HepG2 (cell line): ENCODE data around the gene ZC3H4. TPM values are rescaled to one million over a fixed set of nuclear protein-coding genes. Genes with fewer than 3 reads are reported as not detected.
A peak's percentile ranks its signal among the peaks of the same experiment; 100 is the strongest.

Experiments used
- AGO2 ChIP-seq: fragments of 200-400 bp; formaldehyde crosslinking; optimal IDR thresholded peaks from 2 replicates; pipeline ENCODE3; 2017; ENCODE audit warnings: mild to moderate bottlenecking, low read depth, low read length, moderate library complexity
- AHR ChIP-seq: IDR thresholded peaks from 2 replicates; pipeline ENCODE4 v1.6.1; 2018; ENCODE audit warnings: missing genetic modification reagents, missing compliant biosample characterization
- FOXA1 ChIP-seq, 2 experiments: fragments of 450-650 bp in 1 of 2; sonication (generic) in 1 of 2; formaldehyde crosslinking in 1 of 2; IDR thresholded peaks; 2 replicates each; pipeline versions ENCODE4 v1.4.0 to v1.6.1; 2016 to 2020; ENCODE audit warnings: missing genetic modification reagents in 1 of 2
- GZF1 ChIP-seq: sonication (generic); formaldehyde crosslinking; IDR thresholded peaks from 2 replicates; pipeline ENCODE4 v1.5.1; 2020; ENCODE audit warnings: mild to moderate bottlenecking, missing genetic modification reagents
- HDAC6 ChIP-seq: fragments of 200-600 bp; sonication (generic); IDR thresholded peaks from 2 replicates; pipeline ENCODE4 v1.7.0; 2017; ENCODE audit warnings: mild to moderate bottlenecking, antibody characterized with exemption, low read length, low read depth
- JUND ChIP-seq: sonication (generic); formaldehyde crosslinking; IDR thresholded peaks from 2 replicates; pipeline ENCODE4 v1.8.0; 2022; ENCODE audit warnings: mild to moderate bottlenecking, missing genetic modification reagents
- KDM5B ChIP-seq: sonication (generic); formaldehyde crosslinking; IDR thresholded peaks from 2 replicates; pipeline ENCODE4 v1.4.0; 2020; ENCODE audit warnings: missing genetic modification reagents, mild to moderate bottlenecking, borderline replicate concordance
- KDM6A ChIP-seq: IDR thresholded peaks from 2 replicates; pipeline ENCODE4 v1.6.1; 2016; ENCODE audit warnings: low read depth
- NR2F6 ChIP-seq, 2 experiments: IDR thresholded peaks; 2 replicates each; pipeline ENCODE4 v1.6.1; 2016; ENCODE audit warnings: antibody characterized with exemption in 1 of 2, mild to moderate bottlenecking in 1 of 2
- POLR2A ChIP-seq, 2 experiments: IDR thresholded peaks; 2 replicates each; pipeline ENCODE4 v1.6.1; 2011; ENCODE audit warnings: low read depth in 2 of 2, low read length in 2 of 2, mild to moderate bottlenecking in 1 of 2, moderate library complexity in 1 of 2; ENCODE audit not compliant: insufficient read depth in 1 of 2
- POLR2G ChIP-seq: fragments of 200-400 bp; formaldehyde crosslinking; IDR thresholded peaks from 2 replicates; pipeline ENCODE4 v1.6.1; 2018; ENCODE audit warnings: mild to moderate bottlenecking, low read depth, low read length, moderate library complexity
- RXRB ChIP-seq: IDR thresholded peaks from 2 replicates; pipeline ENCODE4 v1.6.1; 2016; ENCODE audit warnings: borderline replicate concordance, missing genetic modification reagents, missing compliant biosample characterization
- ZBTB20 ChIP-seq: sonication (generic); formaldehyde crosslinking; IDR thresholded peaks from 2 replicates; pipeline ENCODE4 v1.8.1; 2023; ENCODE audit warnings: missing genetic modification reagents, low read depth, mild to moderate bottlenecking, borderline replicate concordance
- ZNF678 ChIP-seq: sonication (generic); formaldehyde crosslinking; IDR thresholded peaks from 2 replicates; pipeline ENCODE4 v1.4.0; 2020; ENCODE audit warnings: mild to moderate bottlenecking, missing genetic modification reagents
- ZNF777 ChIP-seq: sonication (generic); formaldehyde crosslinking; IDR thresholded peaks from 2 replicates; pipeline ENCODE4 v1.4.0; 2020; ENCODE audit warnings: missing genetic modification reagents
- polyA plus RNA-seq, 8 experiments: library from polyadenylated mRNA; depleted of rRNA in 3 of 8; stranded (reverse) in 7 of 8; unstranded in 1 of 8; fragments of >200 nt; fragmentation: Illumina TruSeq in 4 of 8; extraction: Trizol in 4 of 8; gene quantifications; 2 replicates each; pipeline versions ENCODE4 v1.2.1 to v1.2.3, GENCODE V29; 2011 to 2016; ENCODE audit warnings: low read depth in 4 of 8, missing spikeins in 1 of 8, mixed read lengths in 1 of 8; ENCODE audit not compliant: insufficient read depth in 1 of 8
- total RNA-seq, 5 experiments: library from RNA; depleted of rRNA; stranded (reverse); fragments of >200 nt; fragmentation: Illumina TruSeq; extraction: Trizol; gene quantifications; 2 replicates each; pipeline ENCODE4 v1.2.3, GENCODE V29; 2016; ENCODE audit warnings: low read depth in 1 of 5
- TF ChIP-seq, protein P1 (sequence below): IDR thresholded peaks from 2 replicates; pipeline ENCODE4 v1.6.1; 2016; ENCODE audit warnings: missing compliant biosample characterization, missing genetic modification reagents, borderline replicate concordance
- TF ChIP-seq, protein P2 (sequence below): IDR thresholded peaks from 2 replicates; pipeline ENCODE4 v1.6.1; 2016
- TF ChIP-seq, protein P3 (sequence below): sonication (generic); formaldehyde crosslinking; IDR thresholded peaks from 2 replicates; pipeline ENCODE4 v1.4.0; 2020; ENCODE audit warnings: mild to moderate bottlenecking, missing genetic modification reagents, borderline replicate concordance
- TF ChIP-seq, protein P4 (sequence below): IDR thresholded peaks from 2 replicates; pipeline ENCODE4 v1.4.0; 2020; ENCODE audit warnings: mild to moderate bottlenecking, missing genetic modification reagents
- TF ChIP-seq, protein P5 (sequence below): sonication (generic); formaldehyde crosslinking; IDR thresholded peaks from 2 replicates; pipeline ENCODE4 v1.5.1; 2020; ENCODE audit warnings: mild to moderate bottlenecking, missing genetic modification reagents, moderate library complexity

Gene ZC3H4
- total and polyA plus RNA-seq, 2 of the 13 experiments (the other 11 are each of a cell fraction or from before 2014, with no cell fraction given): 1.8 to 10.7 TPM

DNA sequence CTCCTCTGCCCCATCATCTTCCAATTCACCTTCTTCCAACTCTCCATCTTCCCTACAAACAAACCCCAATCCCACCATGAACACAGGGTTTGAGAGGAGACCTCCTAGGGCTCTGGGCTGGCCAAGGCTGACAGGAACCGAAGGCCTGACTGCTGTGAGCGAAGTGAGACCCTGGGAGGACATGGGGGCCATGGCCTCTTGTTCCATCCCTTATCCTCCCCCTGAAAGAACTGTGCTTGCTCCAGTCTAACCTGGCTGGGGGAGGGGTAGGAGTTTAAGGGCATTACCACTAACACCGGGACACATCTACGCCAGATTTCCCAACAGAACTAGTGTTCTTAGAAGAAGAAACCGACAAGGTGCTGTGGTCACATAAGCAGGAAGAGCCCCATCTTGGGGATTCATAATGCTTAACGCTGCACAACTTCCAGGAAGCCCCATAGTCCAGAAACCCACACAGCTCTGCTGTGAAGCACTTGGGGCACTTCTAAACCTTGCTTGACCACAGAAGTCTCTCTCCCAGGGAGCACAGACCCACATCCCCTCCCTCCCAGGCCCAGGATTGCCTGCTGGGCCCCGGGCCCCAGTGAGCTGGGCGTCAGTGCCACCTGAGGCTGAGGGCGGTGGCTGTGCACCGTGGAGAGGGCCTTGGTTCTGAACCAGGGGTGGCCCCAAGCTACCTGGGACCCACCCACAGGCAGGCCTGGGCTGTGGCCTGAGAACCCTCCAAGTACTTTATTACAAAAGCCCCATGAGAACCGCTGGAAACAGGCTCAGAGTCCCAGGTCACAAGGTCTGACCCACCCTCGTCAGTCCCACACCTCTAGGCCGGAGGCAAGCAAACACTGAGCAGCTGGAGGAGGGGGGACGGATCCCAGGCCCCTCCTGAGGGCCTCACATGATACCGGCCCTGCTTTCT is 18.8 kb downstream of the ZC3H4 start (continued):
- TF ChIP-seq, protein P1, sequence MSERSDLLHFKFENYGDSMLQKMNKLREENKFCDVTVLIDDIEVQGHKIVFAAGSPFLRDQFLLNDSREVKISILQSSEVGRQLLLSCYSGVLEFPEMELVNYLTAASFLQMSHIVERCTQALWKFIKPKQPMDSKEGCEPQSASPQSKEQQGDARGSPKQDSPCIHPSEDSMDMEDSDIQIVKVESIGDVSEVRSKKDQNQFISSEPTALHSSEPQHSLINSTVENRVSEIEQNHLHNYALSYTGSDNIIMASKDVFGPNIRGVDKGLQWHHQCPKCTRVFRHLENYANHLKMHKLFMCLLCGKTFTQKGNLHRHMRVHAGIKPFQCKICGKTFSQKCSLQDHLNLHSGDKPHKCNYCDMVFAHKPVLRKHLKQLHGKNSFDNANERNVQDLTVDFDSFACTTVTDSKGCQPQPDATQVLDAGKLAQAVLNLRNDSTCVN (CRISPR knock-in tag): peak; percentile 50; the same call in 1 of the 2 replicates
- TF ChIP-seq ZBTB20 (CRISPR knock-in tag): peak; percentile 53; the same call in 1 of the 2 replicates
- TF ChIP-seq, protein P2, sequence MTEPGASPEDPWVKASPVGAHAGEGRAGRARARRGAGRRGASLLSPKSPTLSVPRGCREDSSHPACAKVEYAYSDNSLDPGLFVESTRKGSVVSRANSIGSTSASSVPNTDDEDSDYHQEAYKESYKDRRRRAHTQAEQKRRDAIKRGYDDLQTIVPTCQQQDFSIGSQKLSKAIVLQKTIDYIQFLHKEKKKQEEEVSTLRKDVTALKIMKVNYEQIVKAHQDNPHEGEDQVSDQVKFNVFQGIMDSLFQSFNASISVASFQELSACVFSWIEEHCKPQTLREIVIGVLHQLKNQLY: no peak; the same call in 1 of the 2 replicates
- no peak for TF ChIP-seq FOXA1 (IDR thresholded peaks at IDR 0.05)
- 0 out of 2 replicates have a peak, but pooled peaks have one; percentile 7 for TF ChIP-seq FOXA1 (CRISPR knock-in tag; IDR thresholded peaks at IDR 0.05)
- TF ChIP-seq KDM5B: no peak
- no peak for TF ChIP-seq KDM6A
- 0 out of 2 replicates have a peak, but pooled peaks have one; percentile 23 for TF ChIP-seq JUND (CRISPR knock-in tag)
- TF ChIP-seq, protein P3, sequence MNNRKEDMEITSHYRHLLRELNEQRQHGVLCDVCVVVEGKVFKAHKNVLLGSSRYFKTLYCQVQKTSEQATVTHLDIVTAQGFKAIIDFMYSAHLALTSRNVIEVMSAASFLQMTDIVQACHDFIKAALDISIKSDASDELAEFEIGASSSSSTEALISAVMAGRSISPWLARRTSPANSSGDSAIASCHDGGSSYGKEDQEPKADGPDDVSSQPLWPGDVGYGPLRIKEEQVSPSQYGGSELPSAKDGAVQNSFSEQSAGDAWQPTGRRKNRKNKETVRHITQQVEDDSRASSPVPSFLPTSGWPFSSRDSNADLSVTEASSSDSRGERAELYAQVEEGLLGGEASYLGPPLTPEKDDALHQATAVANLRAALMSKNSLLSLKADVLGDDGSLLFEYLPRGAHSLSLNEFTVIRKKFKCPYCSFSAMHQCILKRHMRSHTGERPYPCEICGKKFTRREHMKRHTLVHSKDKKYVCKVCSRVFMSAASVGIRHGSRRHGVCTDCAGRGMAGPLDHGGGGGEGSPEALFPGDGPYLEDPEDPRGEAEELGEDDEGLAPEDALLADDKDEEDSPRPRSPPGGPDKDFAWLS: no peak
- TF ChIP-seq, protein P4, sequence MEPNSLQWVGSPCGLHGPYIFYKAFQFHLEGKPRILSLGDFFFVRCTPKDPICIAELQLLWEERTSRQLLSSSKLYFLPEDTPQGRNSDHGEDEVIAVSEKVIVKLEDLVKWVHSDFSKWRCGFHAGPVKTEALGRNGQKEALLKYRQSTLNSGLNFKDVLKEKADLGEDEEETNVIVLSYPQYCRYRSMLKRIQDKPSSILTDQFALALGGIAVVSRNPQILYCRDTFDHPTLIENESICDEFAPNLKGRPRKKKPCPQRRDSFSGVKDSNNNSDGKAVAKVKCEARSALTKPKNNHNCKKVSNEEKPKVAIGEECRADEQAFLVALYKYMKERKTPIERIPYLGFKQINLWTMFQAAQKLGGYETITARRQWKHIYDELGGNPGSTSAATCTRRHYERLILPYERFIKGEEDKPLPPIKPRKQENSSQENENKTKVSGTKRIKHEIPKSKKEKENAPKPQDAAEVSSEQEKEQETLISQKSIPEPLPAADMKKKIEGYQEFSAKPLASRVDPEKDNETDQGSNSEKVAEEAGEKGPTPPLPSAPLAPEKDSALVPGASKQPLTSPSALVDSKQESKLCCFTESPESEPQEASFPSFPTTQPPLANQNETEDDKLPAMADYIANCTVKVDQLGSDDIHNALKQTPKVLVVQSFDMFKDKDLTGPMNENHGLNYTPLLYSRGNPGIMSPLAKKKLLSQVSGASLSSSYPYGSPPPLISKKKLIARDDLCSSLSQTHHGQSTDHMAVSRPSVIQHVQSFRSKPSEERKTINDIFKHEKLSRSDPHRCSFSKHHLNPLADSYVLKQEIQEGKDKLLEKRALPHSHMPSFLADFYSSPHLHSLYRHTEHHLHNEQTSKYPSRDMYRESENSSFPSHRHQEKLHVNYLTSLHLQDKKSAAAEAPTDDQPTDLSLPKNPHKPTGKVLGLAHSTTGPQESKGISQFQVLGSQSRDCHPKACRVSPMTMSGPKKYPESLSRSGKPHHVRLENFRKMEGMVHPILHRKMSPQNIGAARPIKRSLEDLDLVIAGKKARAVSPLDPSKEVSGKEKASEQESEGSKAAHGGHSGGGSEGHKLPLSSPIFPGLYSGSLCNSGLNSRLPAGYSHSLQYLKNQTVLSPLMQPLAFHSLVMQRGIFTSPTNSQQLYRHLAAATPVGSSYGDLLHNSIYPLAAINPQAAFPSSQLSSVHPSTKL (CRISPR knock-in tag): peak; percentile 75; the same call in 1 of the 2 replicates
- no peak for TF ChIP-seq AHR (CRISPR knock-in tag)
- TF ChIP-seq POLR2G: peak; percentile 21
- peak; percentile 69 for TF ChIP-seq AGO2
- TF ChIP-seq RXRB: peak; percentile 47; the same call in 1 of the 2 replicates
- TF ChIP-seq HDAC6: no peak
- peak; percentile 85 for TF ChIP-seq NR2F6 (IDR thresholded peaks at IDR 0.05)
- peak; percentile 92 for TF ChIP-seq NR2F6 (CRISPR knock-in tag; IDR thresholded peaks at IDR 0.05)
- TF ChIP-seq, protein P5, sequence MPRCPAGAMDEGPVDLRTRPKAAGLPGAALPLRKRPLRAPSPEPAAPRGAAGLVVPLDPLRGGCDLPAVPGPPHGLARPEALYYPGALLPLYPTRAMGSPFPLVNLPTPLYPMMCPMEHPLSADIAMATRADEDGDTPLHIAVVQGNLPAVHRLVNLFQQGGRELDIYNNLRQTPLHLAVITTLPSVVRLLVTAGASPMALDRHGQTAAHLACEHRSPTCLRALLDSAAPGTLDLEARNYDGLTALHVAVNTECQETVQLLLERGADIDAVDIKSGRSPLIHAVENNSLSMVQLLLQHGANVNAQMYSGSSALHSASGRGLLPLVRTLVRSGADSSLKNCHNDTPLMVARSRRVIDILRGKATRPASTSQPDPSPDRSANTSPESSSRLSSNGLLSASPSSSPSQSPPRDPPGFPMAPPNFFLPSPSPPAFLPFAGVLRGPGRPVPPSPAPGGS (CRISPR knock-in tag): no peak
- peak in 1 of 2 experiments; percentile 17; a peak in 1 of 4 replicates for TF ChIP-seq POLR2A (IDR thresholded peaks at IDR 0.05; ENCODE audit: insufficient read depth in 1 of 2, low read depth in 2 of 2, low read length in 2 of 2)
- 0 out of 2 replicates have a peak, but pooled peaks have one; percentile 26 for TF ChIP-seq ZNF777 (CRISPR knock-in tag)
- TF ChIP-seq GZF1 (CRISPR knock-in tag): no peak
- TF ChIP-seq ZNF678: no peak
